CD14-positive monocyte (primary cell): ENCODE data around the gene CNKSR2. TPM values are rescaled to one million over a fixed set of nuclear protein-coding genes. Genes with fewer than 3 reads are reported as not detected.

Experiments used
- DNase-seq, 3 donors: peaks; one replicate each; pipeline ENCODE4 v3.0.0-alpha.2; 2011 to 2022
- H2AFZ ChIP-seq: 2 replicates; pipeline ENCODE4 v1.6.0; 2012; ENCODE audit warnings: mild to moderate bottlenecking, low read depth, low read length, inconsistent platforms; ENCODE audit not compliant: insufficient read depth, poor library complexity, severe bottlenecking
- H3K27ac ChIP-seq, 2 donors: 1 replicate in 1 of 2; 2 replicates in 1 of 2; pipeline ENCODE4 v1.5.1; 2012 to 2013; ENCODE audit warnings: low read length in 2 of 2, control low read depth in 1 of 2, inconsistent platforms in 1 of 2, low read depth in 1 of 2, mild to moderate bottlenecking in 1 of 2
- H3K27me3 ChIP-seq, 2 donors: one replicate each; pipeline versions ENCODE4 v1.6.0 to v1.6.1; 2011 to 2013; ENCODE audit warnings: low read length in 2 of 2; ENCODE audit not compliant: control insufficient read depth in 2 of 2, insufficient read depth in 2 of 2
- H3K36me3 ChIP-seq, 2 donors: replicated peaks in 1 of 2; 1 replicate in 1 of 2; 2 replicates in 1 of 2; pipeline versions ENCODE4 v1.5.1 to v1.6.1; 2012 to 2013; ENCODE audit warnings: low read length in 2 of 2, control low read depth in 1 of 2, inconsistent platforms in 1 of 2, mild to moderate bottlenecking in 1 of 2; ENCODE audit not compliant: insufficient read depth in 2 of 2, control insufficient read depth in 1 of 2
- H3K4me1 ChIP-seq, 2 donors: 1 replicate in 1 of 2; 2 replicates in 1 of 2; pipeline versions ENCODE4 v1.5.1 to v1.6.1; 2012 to 2013; ENCODE audit warnings: low read length in 2 of 2, control low read depth in 1 of 2, inconsistent platforms in 1 of 2, mild to moderate bottlenecking in 1 of 2, moderate library complexity in 1 of 2; ENCODE audit not compliant: insufficient read depth in 2 of 2, control insufficient read depth in 1 of 2
- H3K4me2 ChIP-seq: replicated peaks from 2 replicates; pipeline ENCODE3; 2012; ENCODE audit warnings: low read length, moderate library complexity, mild to moderate bottlenecking; ENCODE audit not compliant: poor library complexity, severe bottlenecking; ENCODE audit errors: extremely low read depth
- H3K4me3 ChIP-seq, 3 experiments: fragments of 200-600 bp in 1 of 3; sonication (generic) in 1 of 3; replicated peaks in 1 of 3; 1 replicate in 2 of 3; 2 replicates in 1 of 3; pipeline ENCODE4 v1.5.1; 2011 to 2013; ENCODE audit warnings: low read length in 3 of 3, mild to moderate bottlenecking in 3 of 3, control low read depth in 2 of 3, low read depth in 2 of 3, inconsistent platforms in 1 of 3, moderate library complexity in 1 of 3
- H3K79me2 ChIP-seq: 2 replicates; pipeline ENCODE4 v1.6.0; 2012; ENCODE audit warnings: mild to moderate bottlenecking, control low read depth, inconsistent platforms, low read length, moderate library complexity; ENCODE audit not compliant: insufficient read depth
- H3K9ac ChIP-seq: 2 replicates; pipeline ENCODE4 v1.6.0; 2017; ENCODE audit warnings: low read length, mild to moderate bottlenecking; ENCODE audit not compliant: insufficient read depth, poor library complexity, severe bottlenecking
- H3K9me3 ChIP-seq, 2 donors: replicated peaks in 1 of 2; 1 replicate in 1 of 2; 2 replicates in 1 of 2; pipeline versions ENCODE4 v1.5.1 to v1.6.1; 2012 to 2013; ENCODE audit warnings: low read length in 2 of 2, control low read depth in 1 of 2; ENCODE audit not compliant: control insufficient read depth in 1 of 2, insufficient read depth in 1 of 2
- H4K20me1 ChIP-seq: 2 replicates; pipeline ENCODE4 v1.6.0; 2012; ENCODE audit warnings: mild to moderate bottlenecking, low read length, control low read depth, moderate library complexity; ENCODE audit not compliant: insufficient read depth
- H3K27ac Mint-ChIP-seq, 7 donors: one replicate each; pipeline ENCODE4 v1.8.0; 2020; ENCODE audit warnings: mild to moderate bottlenecking in 7 of 7, mixed read lengths in 7 of 7, moderate library complexity in 6 of 7, inconsistent platforms in 2 of 7
- H3K27me3 Mint-ChIP-seq, 3 donors: one replicate each; pipeline ENCODE4 v1.8.0; 2021 to 2022; ENCODE audit warnings: low read depth in 3 of 3, mild to moderate bottlenecking in 3 of 3, mixed read lengths in 3 of 3, moderate library complexity in 3 of 3, inconsistent platforms in 1 of 3
- H3K36me3 Mint-ChIP-seq, 2 donors: one replicate each; pipeline ENCODE4 v1.8.0; 2020; ENCODE audit warnings: mixed read lengths in 2 of 2, inconsistent platforms in 1 of 2, mild to moderate bottlenecking in 1 of 2
- H3K4me1 Mint-ChIP-seq: one replicate; pipeline ENCODE4 v1.8.0; 2020; ENCODE audit warnings: mild to moderate bottlenecking, mixed read lengths
- H3K4me3 Mint-ChIP-seq, 2 donors: one replicate each; pipeline ENCODE4 v1.8.0; 2020; ENCODE audit warnings: mild to moderate bottlenecking in 2 of 2, mixed read lengths in 2 of 2, moderate library complexity in 1 of 2
- H3K9me3 Mint-ChIP-seq, 7 donors: one replicate each; pipeline ENCODE4 v1.8.0; 2020 to 2022; ENCODE audit warnings: mixed read lengths in 7 of 7, mild to moderate bottlenecking in 6 of 7, moderate library complexity in 6 of 7, inconsistent platforms in 2 of 7
- WGBS: methylation state at CpG from one replicate; pipeline ENCODE4 v1.1.5; 2013; ENCODE audit warnings: missing lambda C conversion rate; ENCODE audit not compliant: insufficient coverage; 5-methylcytosine and 5-hydroxymethylcytosine counted together
- intact Hi-C, 2 donors: fragments of 100-400 bp; cut with micrococcal nuclease; formaldehyde crosslinking; loops; one replicate each; pipeline versions ENCODE4 v1.15.0 to v1.15.1; 2023
- polyA minus RNA-seq: library from RNA; depleted of rRNA, polyadenylated mRNA; stranded (reverse); fragments of >200 nt; gene quantifications from 2 replicates; pipeline ENCODE4 v1.2.3, GENCODE V29; 2012
- polyA plus RNA-seq, 3 donors: library from polyadenylated mRNA; depleted of rRNA in 1 of 3; unstranded in 2 of 3; stranded (reverse) in 1 of 3; fragments of 300-500 nt in 2 of 3; fragments of >200 nt in 1 of 3; fragmentation: Illumina TruSeq in 2 of 3; gene quantifications; 1 replicate in 2 of 3; 2 replicates in 1 of 3; pipeline ENCODE4 v1.2.3, GENCODE V29; 2012 to 2021
- total RNA-seq, 12 experiments: library from RNA in 1 of 12; stranded (reverse) in 1 of 12; fragments of 120-200 nt in 1 of 12; gene quantifications; one replicate each; pipeline ENCODE4 v1.2.4 and lab custom pipeline; 2013 to 2026; ENCODE audit warnings: mixed read lengths in 6 of 12, inconsistent platforms in 1 of 12
- TF ChIP-seq, protein P1 (sequence below): fragments of 200-600 bp; IDR thresholded peaks from one replicate; pipeline ENCODE4 v1.8.0; 2022; ENCODE audit warnings: antibody characterized with exemption, mild to moderate bottlenecking

Gene CNKSR2
- 0.29 TPM for total RNA-seq (2013)
- polyA plus RNA-seq (under 1 TPM in 1 of 3 donors, not detected in 2; 0.12 TPM), polyA minus RNA-seq (0.14 TPM in 1 of 2 replicates, not detected in the other), total RNA-seq (lab: John Stamatoyannopoulos, UW) (0.07 to 10.3 (median 0.31) reads per million in 11 experiments)

DNA sequence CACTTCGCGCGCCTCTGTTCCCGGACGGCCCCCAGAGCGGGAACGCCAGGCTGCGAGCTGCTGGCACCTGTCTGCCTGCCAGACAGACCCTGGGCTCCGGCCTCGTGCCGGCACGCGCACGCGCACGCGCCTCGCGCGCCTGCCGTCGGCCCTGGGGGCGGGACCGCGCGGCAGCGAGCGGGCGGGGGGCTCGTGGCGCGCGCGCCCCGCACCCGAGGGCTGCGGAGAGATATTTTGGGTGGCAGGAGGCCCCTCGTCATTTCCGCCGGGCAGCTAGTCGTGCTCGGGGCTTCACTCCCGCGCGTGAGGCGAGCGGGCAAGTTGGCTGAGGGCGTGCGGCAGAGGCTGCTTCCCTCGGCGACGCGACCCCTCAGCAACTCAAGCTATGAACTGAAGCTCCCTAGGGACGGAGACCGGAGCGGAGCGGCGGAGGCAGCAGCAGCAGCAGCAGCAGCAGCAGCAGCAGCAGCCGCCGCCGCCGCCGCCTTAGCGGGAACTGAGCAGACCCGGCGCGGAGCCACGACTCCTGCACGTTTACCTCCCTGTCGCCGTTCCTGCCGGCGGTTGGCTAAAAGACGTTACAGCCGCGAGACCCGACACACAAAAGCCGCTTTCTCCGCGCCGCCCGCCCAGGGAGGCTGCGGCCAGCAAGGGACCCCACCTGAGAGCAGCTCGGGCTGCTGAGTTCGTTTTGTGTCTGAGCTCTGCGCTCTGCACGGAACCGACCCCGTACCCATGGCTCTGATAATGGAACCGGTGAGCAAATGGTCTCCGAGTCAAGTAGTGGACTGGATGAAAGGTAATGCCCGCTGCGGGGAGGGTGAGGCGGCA lies at the start of gene CNKSR2:
Gene CNKSR2 (plus strand): TSS at position 256 of the 831 bp plus-strand sequence. CDS start 480 bp downstream, at position 736.
- H3K27me3 Mint-ChIP-seq: peaks cover 27 to 48% (median 35%) of the 10 kb centered on the region in 3 donors
- no peaks in the 10 kb centered on the region for H3K36me3 Mint-ChIP-seq
- intact Hi-C loops: no loop called here
- no peak within 1 kb of the TSS for H3K9ac ChIP-seq
- DNase-seq: peak in 1 of 3 donors; percentile 4
- H3K4me3 Mint-ChIP-seq: peak within 1 kb of the TSS; percentile 82 to 96
- TF ChIP-seq, protein P1, sequence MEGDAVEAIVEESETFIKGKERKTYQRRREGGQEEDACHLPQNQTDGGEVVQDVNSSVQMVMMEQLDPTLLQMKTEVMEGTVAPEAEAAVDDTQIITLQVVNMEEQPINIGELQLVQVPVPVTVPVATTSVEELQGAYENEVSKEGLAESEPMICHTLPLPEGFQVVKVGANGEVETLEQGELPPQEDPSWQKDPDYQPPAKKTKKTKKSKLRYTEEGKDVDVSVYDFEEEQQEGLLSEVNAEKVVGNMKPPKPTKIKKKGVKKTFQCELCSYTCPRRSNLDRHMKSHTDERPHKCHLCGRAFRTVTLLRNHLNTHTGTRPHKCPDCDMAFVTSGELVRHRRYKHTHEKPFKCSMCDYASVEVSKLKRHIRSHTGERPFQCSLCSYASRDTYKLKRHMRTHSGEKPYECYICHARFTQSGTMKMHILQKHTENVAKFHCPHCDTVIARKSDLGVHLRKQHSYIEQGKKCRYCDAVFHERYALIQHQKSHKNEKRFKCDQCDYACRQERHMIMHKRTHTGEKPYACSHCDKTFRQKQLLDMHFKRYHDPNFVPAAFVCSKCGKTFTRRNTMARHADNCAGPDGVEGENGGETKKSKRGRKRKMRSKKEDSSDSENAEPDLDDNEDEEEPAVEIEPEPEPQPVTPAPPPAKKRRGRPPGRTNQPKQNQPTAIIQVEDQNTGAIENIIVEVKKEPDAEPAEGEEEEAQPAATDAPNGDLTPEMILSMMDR: no peak
- peaks cover 0 to 7% of the 10 kb centered on the region in 2 donors for H3K9me3 ChIP-seq
- no peaks in the 10 kb centered on the region for H3K36me3 ChIP-seq
- H3K4me1 Mint-ChIP-seq: peaks cover 12% of the 10 kb centered on the region
- H2AFZ ChIP-seq: peak within 1 kb of the TSS; percentile 72
- H3K27ac ChIP-seq: no peak within 1 kb of the TSS
- peaks cover 0 to 12% of the 10 kb centered on the region in 2 donors for H3K4me1 ChIP-seq
- H3K4me2 ChIP-seq: peak within 1 kb of the TSS; percentile 78
- H3K27me3 ChIP-seq: peaks cover 17 to 42% of the 10 kb centered on the region in 2 donors
- peak within 1 kb of the TSS; percentile 26 to 69 (median 40) for H3K4me3 ChIP-seq
- no peaks in the 10 kb centered on the region for H3K79me2 ChIP-seq
- H3K9me3 Mint-ChIP-seq: peaks cover 0 to 16% (median 3%) of the 10 kb centered on the region in 7 donors
- no peak within 1 kb of the TSS for H3K27ac Mint-ChIP-seq
- H4K20me1 ChIP-seq: no peaks in the 10 kb centered on the region
- WGBS: under 1% methylated on average over 78 of the region's 94 CpGs

DNA sequence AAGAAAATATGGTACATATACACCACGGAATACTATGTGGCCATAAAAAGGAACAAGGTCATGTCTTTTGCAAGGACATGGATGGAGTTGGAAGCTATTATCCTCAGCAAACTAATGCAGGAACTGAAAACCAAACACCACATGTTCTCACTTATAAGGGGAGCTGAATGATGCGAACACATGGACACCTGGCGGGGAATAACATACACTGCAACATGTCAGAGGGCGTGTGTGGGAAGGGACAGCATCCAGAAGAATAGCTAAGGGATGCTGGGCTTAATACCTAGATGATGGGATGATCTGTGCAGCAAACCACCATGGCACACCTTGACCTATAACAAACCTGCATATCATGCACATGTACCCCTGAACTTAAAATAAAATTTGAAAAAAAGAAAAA lies 19.5 kb upstream of the CNKSR2 start:
- WGBS: no CpG with 5 or more reads among the region's 4 CpGs

More for the DNA sequence above, 19.5 kb upstream of the CNKSR2 start:
- Histone ChIP-seq H3K36me3 (no peaks in the 10 kb centered on the region), H3K9ac (no peak overlapping the region), H3K9me3 (no peaks in the 10 kb centered on the region), H3K4me1 (no peaks in the 10 kb centered on the region), H3K27me3 (no peaks in the 10 kb centered on the region), H3K27ac (no peak overlapping the region), H3K79me2 (no peaks in the 10 kb centered on the region), H3K4me3 (no peak overlapping the region), H4K20me1 (no peaks in the 10 kb centered on the region), H3K4me2 (no peak overlapping the region), H2AFZ (no peak overlapping the region)
- Mint-ChIP-seq H3K4me3 (no peak overlapping the region), H3K27me3 (peaks cover 0 to 1% (median 1%) of the 10 kb centered on the region in 3 donors), H3K4me1 (no peaks in the 10 kb centered on the region), H3K27ac (no peak overlapping the region), H3K9me3 (peaks cover 7 to 19% (median 10%) of the 10 kb centered on the region in 7 donors), H3K36me3 (no peaks in the 10 kb centered on the region)
- DNase-seq: no peak
- intact Hi-C loops: no loop called here
- TF ChIP-seq, protein P1: no peak
